ENCODE measurements around the gene SHLD2. TPM values are rescaled to one million over a fixed set of nuclear protein-coding genes. Genes with fewer than 3 reads are reported as not detected.

SHLD2 gene
- total and polyA plus RNA-seq, 10 of the 15 experiments (the other 5 are each of a cell fraction or from before 2014, with no cell fraction given): 24.5 to 45.3 (median 30.1) TPM

DNA sequence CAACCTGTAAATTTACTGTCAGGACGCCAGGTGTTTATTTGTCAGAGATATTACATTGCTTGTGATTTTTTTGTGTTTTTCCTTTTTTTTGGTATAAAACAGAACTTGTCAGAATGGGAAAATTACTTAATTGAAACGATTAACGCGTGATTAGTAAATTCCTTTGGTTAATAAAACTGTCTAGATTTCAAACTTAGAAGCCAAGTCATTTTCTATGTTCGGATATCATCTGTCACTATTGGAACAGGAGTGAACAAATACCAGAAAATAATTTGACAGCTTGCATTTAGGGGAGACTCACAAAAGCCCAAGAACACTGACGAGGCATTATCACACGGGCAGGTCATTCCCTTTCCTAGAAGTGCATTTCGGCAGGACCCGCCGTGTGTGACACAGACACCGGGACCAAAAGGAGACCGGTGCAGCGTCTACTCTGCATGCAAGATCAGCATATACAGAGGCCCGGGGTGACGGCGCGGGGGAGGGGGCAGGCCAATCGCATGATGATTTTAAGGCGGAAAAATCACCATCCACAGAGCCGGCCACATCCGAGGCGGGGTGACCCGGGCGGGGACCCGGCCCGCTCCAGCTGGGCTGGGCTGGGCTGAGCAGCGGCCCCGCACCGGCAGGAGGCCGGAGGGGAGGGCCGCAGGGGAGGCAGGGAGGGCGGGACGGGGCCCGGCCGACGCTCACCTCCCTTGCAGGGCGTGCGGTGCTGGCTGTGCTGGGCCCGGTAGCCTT lies 1.2 kb upstream of the SHLD2 start:
- H3K4me1 ChIP-seq (ENCODE audit: control insufficient read depth, insufficient read depth, low read length): no peaks in the 10 kb centered on the region; the same call in 1 of the 2 replicates
- peak overlapping the region; percentile 79 for H3K4me3 ChIP-seq
- H3K27ac ChIP-seq (ENCODE audit: control insufficient read depth, insufficient read depth): peak overlapping the region; percentile 90
- H3K79me2 ChIP-seq (ENCODE audit: control insufficient read depth, insufficient read depth, low read length): peaks cover 73% of the 10 kb centered on the region
- H3K36me3 ChIP-seq (ENCODE audit: control insufficient read depth in 2 of 2, insufficient read depth in 2 of 2, low read length in 1 of 2): no peaks in the 10 kb centered on the region; a peak in 2 of 4 replicates
- peak; percentile 51 for ATAC-seq
- H4K20me1 ChIP-seq (ENCODE audit: control insufficient read depth, insufficient read depth): no peaks in the 10 kb centered on the region
- SMC1A ChIA-PET (ENCODE audit: uncharacterized antibody, unreplicated experiment): interaction anchor here (0.6 to 3.9 kb wide), 3 partner anchors 10 to 151 kb away, joined by 3 to 35 read pairs (median 4); no protein-coding TSS in a partner anchor
- intact Hi-C loops (cut with micrococcal nuclease; ENCODE audit: unreplicated experiment) (loop anchor here (5.0 kb wide), 1 partner anchor 127 kb away; the partner anchor contains the start of gene ADIRF), in situ Hi-C loops (cut with MboI) (no loop called here)
- POLR2A ChIA-PET: interaction anchor here (1.9 to 3.0 kb wide), 2 partner anchors 18 to 128 kb away, joined by 5 to 7 read pairs; no protein-coding TSS in a partner anchor
- RAD21 ChIA-PET (ENCODE audit: unreplicated experiment): interaction anchor here (0.8 to 1.9 kb wide), 6 partner anchors 9 to 411 kb away, joined by 3 to 18 read pairs (median 4); partner anchors contain the start of gene MINPP1
- 1% methylated on average over 17 of the region's 39 CpGs for WGBS (ENCODE audit: insufficient coverage, insufficient replicate concordance, low lambda C conversion rate, missing lambda C conversion rate)
- no TSS peak for BruUV-seq (replicated peaks)
- peak overlapping the region; percentile 72; the same call in 1 of the 2 replicates for H2AFZ ChIP-seq (ENCODE audit: control insufficient read depth, low read depth, low read length)
- no peak for DNase-seq (ENCODE audit: low read depth, low spot score)
- peak overlapping the region; percentile 90 for H3K9ac ChIP-seq (ENCODE audit: control insufficient read depth, insufficient read depth, low read length)
- H3K27me3 ChIP-seq (replicated peaks in 1 of 2; ENCODE audit: control insufficient read depth in 2 of 2, insufficient read depth in 2 of 2, low read length in 1 of 2): no peaks in the 10 kb centered on the region
- CTCF ChIA-PET: interaction anchor here (1.4 to 1.8 kb wide), 3 partner anchors 9 to 127 kb away, joined by 5 to 9 read pairs (median 7); no protein-coding TSS in a partner anchor
- peak overlapping the region; percentile 71 for H3K4me2 ChIP-seq (ENCODE audit: control insufficient read depth, insufficient read depth)
- no peak for FAIRE-seq
- H3K9me3 ChIP-seq (replicated peaks; ENCODE audit: control insufficient read depth, insufficient read depth, low read length): no peaks in the 10 kb centered on the region
- TF ChIP-seq TCF7 (IDR thresholded peaks at IDR 0.05; ENCODE audit: borderline replicate concordance): no peak
- TF ChIP-seq, protein P1, sequence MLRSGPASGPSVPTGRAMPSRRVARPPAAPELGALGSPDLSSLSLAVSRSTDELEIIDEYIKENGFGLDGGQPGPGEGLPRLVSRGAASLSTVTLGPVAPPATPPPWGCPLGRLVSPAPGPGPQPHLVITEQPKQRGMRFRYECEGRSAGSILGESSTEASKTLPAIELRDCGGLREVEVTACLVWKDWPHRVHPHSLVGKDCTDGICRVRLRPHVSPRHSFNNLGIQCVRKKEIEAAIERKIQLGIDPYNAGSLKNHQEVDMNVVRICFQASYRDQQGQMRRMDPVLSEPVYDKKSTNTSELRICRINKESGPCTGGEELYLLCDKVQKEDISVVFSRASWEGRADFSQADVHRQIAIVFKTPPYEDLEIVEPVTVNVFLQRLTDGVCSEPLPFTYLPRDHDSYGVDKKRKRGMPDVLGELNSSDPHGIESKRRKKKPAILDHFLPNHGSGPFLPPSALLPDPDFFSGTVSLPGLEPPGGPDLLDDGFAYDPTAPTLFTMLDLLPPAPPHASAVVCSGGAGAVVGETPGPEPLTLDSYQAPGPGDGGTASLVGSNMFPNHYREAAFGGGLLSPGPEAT (IDR thresholded peaks at IDR 0.05; ENCODE audit: low read depth): peak; percentile 35; the same call in 1 of the 2 replicates
- no peak for TF ChIP-seq SMAD5 (IDR thresholded peaks at IDR 0.05; ENCODE audit: low read depth)
- TF ChIP-seq CREM (IDR thresholded peaks at IDR 0.05; ENCODE audit: low read depth): peak; percentile 51
- 0 out of 2 replicates have a peak, but pooled peaks have one; percentile 18 for TF ChIP-seq CHD2 (IDR thresholded peaks at IDR 0.05; ENCODE audit: borderline replicate concordance, low read depth, low read length)
- 0 out of 4 replicates have a peak, but pooled peaks of 1 of the 2 experiments have one; percentile 9 for TF ChIP-seq BHLHE40 (IDR thresholded peaks at IDR 0.05; ENCODE audit: borderline replicate concordance in 1 of 2, low read depth in 2 of 2, low read length in 1 of 2)
- no peak for TF ChIP-seq RFX5 (IDR thresholded peaks at IDR 0.05; ENCODE audit: low read depth, low read length)
- no peak for TF ChIP-seq SMARCA5 (IDR thresholded peaks at IDR 0.05)
- TF ChIP-seq, protein P2, sequence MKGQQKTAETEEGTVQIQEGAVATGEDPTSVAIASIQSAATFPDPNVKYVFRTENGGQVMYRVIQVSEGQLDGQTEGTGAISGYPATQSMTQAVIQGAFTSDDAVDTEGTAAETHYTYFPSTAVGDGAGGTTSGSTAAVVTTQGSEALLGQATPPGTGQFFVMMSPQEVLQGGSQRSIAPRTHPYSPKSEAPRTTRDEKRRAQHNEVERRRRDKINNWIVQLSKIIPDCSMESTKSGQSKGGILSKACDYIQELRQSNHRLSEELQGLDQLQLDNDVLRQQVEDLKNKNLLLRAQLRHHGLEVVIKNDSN (IDR thresholded peaks at IDR 0.05; ENCODE audit: borderline replicate concordance, extremely low read length, insufficient read depth, low read depth, low read length): no peak
- TF ChIP-seq KLF5 (IDR thresholded peaks at IDR 0.05; ENCODE audit: partially characterized antibody): no peak
- TF ChIP-seq RBBP5 (conservative IDR thresholded peaks at IDR 0.05): no peak
- no peak for TF ChIP-seq CEBPB (IDR thresholded peaks at IDR 0.05; ENCODE audit: borderline replicate concordance in 1 of 2, low read depth in 2 of 2, low read length in 2 of 2)
- TF ChIP-seq, protein P3, sequence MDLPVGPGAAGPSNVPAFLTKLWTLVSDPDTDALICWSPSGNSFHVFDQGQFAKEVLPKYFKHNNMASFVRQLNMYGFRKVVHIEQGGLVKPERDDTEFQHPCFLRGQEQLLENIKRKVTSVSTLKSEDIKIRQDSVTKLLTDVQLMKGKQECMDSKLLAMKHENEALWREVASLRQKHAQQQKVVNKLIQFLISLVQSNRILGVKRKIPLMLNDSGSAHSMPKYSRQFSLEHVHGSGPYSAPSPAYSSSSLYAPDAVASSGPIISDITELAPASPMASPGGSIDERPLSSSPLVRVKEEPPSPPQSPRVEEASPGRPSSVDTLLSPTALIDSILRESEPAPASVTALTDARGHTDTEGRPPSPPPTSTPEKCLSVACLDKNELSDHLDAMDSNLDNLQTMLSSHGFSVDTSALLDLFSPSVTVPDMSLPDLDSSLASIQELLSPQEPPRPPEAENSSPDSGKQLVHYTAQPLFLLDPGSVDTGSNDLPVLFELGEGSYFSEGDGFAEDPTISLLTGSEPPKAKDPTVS (IDR thresholded peaks at IDR 0.05; ENCODE audit: low read depth, low read length): no peak
- TF ChIP-seq EP300 (IDR thresholded peaks at IDR 0.05; ENCODE audit: borderline replicate concordance in 1 of 2, control insufficient read depth in 1 of 2, low read depth in 2 of 2, low read length in 2 of 2): no peak
- TF ChIP-seq, protein P4, sequence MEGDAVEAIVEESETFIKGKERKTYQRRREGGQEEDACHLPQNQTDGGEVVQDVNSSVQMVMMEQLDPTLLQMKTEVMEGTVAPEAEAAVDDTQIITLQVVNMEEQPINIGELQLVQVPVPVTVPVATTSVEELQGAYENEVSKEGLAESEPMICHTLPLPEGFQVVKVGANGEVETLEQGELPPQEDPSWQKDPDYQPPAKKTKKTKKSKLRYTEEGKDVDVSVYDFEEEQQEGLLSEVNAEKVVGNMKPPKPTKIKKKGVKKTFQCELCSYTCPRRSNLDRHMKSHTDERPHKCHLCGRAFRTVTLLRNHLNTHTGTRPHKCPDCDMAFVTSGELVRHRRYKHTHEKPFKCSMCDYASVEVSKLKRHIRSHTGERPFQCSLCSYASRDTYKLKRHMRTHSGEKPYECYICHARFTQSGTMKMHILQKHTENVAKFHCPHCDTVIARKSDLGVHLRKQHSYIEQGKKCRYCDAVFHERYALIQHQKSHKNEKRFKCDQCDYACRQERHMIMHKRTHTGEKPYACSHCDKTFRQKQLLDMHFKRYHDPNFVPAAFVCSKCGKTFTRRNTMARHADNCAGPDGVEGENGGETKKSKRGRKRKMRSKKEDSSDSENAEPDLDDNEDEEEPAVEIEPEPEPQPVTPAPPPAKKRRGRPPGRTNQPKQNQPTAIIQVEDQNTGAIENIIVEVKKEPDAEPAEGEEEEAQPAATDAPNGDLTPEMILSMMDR (IDR thresholded peaks at IDR 0.05 in 2 of 3, conservative IDR thresholded peaks at IDR 0.05 in 1 of 3; ENCODE audit: control insufficient read depth in 2 of 3, extremely low read depth in 1 of 3, insufficient read depth in 1 of 3, low read depth in 3 of 3, low read length in 3 of 3): no peak

All from GM12878 (cell line).